Keratinocyte (primary cell): ENCODE measurements around the gene VSNL1.

Experiments used
- EZH2 ChIP-seq: IDR thresholded peaks from one replicate; pipeline ENCODE4 v1.6.1; 2012; ENCODE audit warnings: inconsistent platforms, mild to moderate bottlenecking, low read length, moderate library complexity
- TF ChIP-seq, protein P1 (sequence below), 3 experiments: IDR thresholded peaks in 1 of 3; conservative IDR thresholded peaks in 1 of 3; optimal IDR thresholded peaks in 1 of 3; 2 replicates in 2 of 3; 3 replicates in 1 of 3; pipeline versions ENCODE3 to v1.5.1; 2011; ENCODE audit warnings: low read length in 3 of 3, mild to moderate bottlenecking in 3 of 3, moderate library complexity in 2 of 3, control low read depth in 1 of 3, inconsistent platforms in 1 of 3; ENCODE audit not compliant: insufficient read depth in 2 of 3; ENCODE audit errors: extremely low read depth in 1 of 3

GRCh38 chr2:17529771-17530170 is 10.7 kb upstream of the VSNL1 start:
- TF ChIP-seq, protein P1, sequence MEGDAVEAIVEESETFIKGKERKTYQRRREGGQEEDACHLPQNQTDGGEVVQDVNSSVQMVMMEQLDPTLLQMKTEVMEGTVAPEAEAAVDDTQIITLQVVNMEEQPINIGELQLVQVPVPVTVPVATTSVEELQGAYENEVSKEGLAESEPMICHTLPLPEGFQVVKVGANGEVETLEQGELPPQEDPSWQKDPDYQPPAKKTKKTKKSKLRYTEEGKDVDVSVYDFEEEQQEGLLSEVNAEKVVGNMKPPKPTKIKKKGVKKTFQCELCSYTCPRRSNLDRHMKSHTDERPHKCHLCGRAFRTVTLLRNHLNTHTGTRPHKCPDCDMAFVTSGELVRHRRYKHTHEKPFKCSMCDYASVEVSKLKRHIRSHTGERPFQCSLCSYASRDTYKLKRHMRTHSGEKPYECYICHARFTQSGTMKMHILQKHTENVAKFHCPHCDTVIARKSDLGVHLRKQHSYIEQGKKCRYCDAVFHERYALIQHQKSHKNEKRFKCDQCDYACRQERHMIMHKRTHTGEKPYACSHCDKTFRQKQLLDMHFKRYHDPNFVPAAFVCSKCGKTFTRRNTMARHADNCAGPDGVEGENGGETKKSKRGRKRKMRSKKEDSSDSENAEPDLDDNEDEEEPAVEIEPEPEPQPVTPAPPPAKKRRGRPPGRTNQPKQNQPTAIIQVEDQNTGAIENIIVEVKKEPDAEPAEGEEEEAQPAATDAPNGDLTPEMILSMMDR (optimal IDR thresholded peaks at IDR 0.05 in 1 of 3, IDR thresholded peaks at IDR 0.05 in 1 of 3, conservative IDR thresholded peaks at IDR 0.05 in 1 of 3; ENCODE audit: extremely low read depth in 1 of 3, insufficient read depth in 2 of 3, low read length in 3 of 3), result no peak
- no peak for TF ChIP-seq EZH2
